H9 (cell line): ENCODE measurements around the gene EPO. TPM values are rescaled to one million over a fixed set of nuclear protein-coding genes. Genes with fewer than 3 reads are reported as not detected.

ENCODE experiments used
- DNase-seq: peaks from one replicate; pipeline ENCODE4 v3.0.0-alpha.2; 2017
- H2AFZ ChIP-seq: one replicate; pipeline ENCODE4 v1.6.1; 2013; ENCODE audit warnings: mild to moderate bottlenecking, low read length, control low read depth, moderate library complexity
- H2AK5ac ChIP-seq: 2 replicates; pipeline ENCODE4 v1.6.1; 2013; ENCODE audit warnings: low read length, control low read depth, mixed read lengths; ENCODE audit not compliant: insufficient read length
- H2BK120ac ChIP-seq: one replicate; pipeline ENCODE4 v1.6.1; 2013; ENCODE audit warnings: low read depth, mild to moderate bottlenecking, low read length, control low read depth, inconsistent platforms; ENCODE audit not compliant: poor library complexity, severe bottlenecking
- H2BK12ac ChIP-seq: 2 replicates; pipeline ENCODE4 v1.6.1; 2013; ENCODE audit warnings: low read length, control low read depth, mixed read lengths, low read depth; ENCODE audit not compliant: insufficient read length
- H2BK15ac ChIP-seq: 2 replicates; pipeline ENCODE4 v1.6.1; 2013; ENCODE audit warnings: low read depth, low read length, control low read depth
- H2BK20ac ChIP-seq: one replicate; pipeline ENCODE4 v1.6.1; 2013; ENCODE audit warnings: low read depth, mild to moderate bottlenecking, low read length, control low read depth, inconsistent platforms; ENCODE audit not compliant: poor library complexity, severe bottlenecking
- H2BK5ac ChIP-seq: 2 replicates; pipeline ENCODE4 v1.6.1; 2013; ENCODE audit warnings: low read length, control low read depth, mixed read lengths; ENCODE audit not compliant: insufficient read length
- H3K14ac ChIP-seq: 2 replicates; pipeline ENCODE4 v1.6.1; 2013; ENCODE audit warnings: low read length, control low read depth; ENCODE audit not compliant: insufficient read depth
- H3K18ac ChIP-seq: 2 replicates; pipeline ENCODE4 v1.6.1; 2013; ENCODE audit warnings: low read depth, mild to moderate bottlenecking, mixed read lengths, low read length, control low read depth; ENCODE audit not compliant: insufficient read length
- H3K23ac ChIP-seq: 2 replicates; pipeline ENCODE4 v1.6.1; 2013; ENCODE audit warnings: low read length, control low read depth, mixed read lengths, low read depth; ENCODE audit not compliant: insufficient read length
- H3K23me2 ChIP-seq: 2 replicates; pipeline ENCODE4 v1.6.1; 2013; ENCODE audit warnings: low read depth, mild to moderate bottlenecking, mixed read lengths, low read length, control low read depth; ENCODE audit not compliant: insufficient read length, poor library complexity, severe bottlenecking
- H3K27ac ChIP-seq: 2 replicates; pipeline ENCODE4 v1.5.1; 2013; ENCODE audit warnings: low read length, control low read depth, mixed read lengths, low read depth; ENCODE audit not compliant: insufficient read length
- H3K27me3 ChIP-seq: 2 replicates; pipeline ENCODE4 v1.6.1; 2013; ENCODE audit warnings: low read length, control low read depth, inconsistent platforms; ENCODE audit not compliant: insufficient read depth
- H3K4ac ChIP-seq: 2 replicates; pipeline ENCODE4 v1.6.1; 2013; ENCODE audit warnings: low read depth, mild to moderate bottlenecking, control low read depth, inconsistent platforms, low read length, moderate library complexity
- H3K4me1 ChIP-seq: 2 replicates; pipeline ENCODE4 v1.6.1; 2013; ENCODE audit warnings: low read length, control low read depth, inconsistent platforms; ENCODE audit not compliant: insufficient read depth
- H3K4me2 ChIP-seq: 2 replicates; pipeline ENCODE4 v1.6.1; 2013; ENCODE audit warnings: low read length, control low read depth, mixed read lengths; ENCODE audit not compliant: insufficient read length, insufficient read depth
- H3K56ac ChIP-seq: 2 replicates; pipeline ENCODE4 v1.6.1; 2013; ENCODE audit warnings: low read depth, mild to moderate bottlenecking, mixed read lengths, low read length, control low read depth; ENCODE audit not compliant: insufficient read length
- H3K79me1 ChIP-seq: 2 replicates; pipeline ENCODE4 v1.6.1; 2013; ENCODE audit warnings: low read depth, mild to moderate bottlenecking, moderate library complexity, low read length, control low read depth, inconsistent platforms; ENCODE audit not compliant: insufficient read depth, poor library complexity, severe bottlenecking
- H3K79me2 ChIP-seq: 2 replicates; pipeline ENCODE4 v1.6.1; 2013; ENCODE audit warnings: low read length, control low read depth, inconsistent platforms; ENCODE audit not compliant: insufficient read depth
- H3K9ac ChIP-seq: 2 replicates; pipeline ENCODE4 v1.6.1; 2013; ENCODE audit warnings: low read length, control low read depth, mixed read lengths; ENCODE audit not compliant: insufficient read length; ENCODE audit errors: extremely low read depth
- H3K9me3 ChIP-seq: one replicate; pipeline ENCODE4 v1.6.1; 2013; ENCODE audit warnings: low read depth, low read length, inconsistent platforms; ENCODE audit not compliant: control insufficient read depth
- H3T11ph ChIP-seq: one replicate; pipeline ENCODE4 v1.6.1; 2013; ENCODE audit warnings: mild to moderate bottlenecking, low read length, control low read depth, inconsistent platforms
- H4K20me1 ChIP-seq: one replicate; pipeline ENCODE4 v1.6.1; 2013; ENCODE audit not compliant: control insufficient read depth, insufficient read length, insufficient read depth
- H4K5ac ChIP-seq: 2 replicates; pipeline ENCODE4 v1.6.1; 2013; ENCODE audit warnings: low read depth, mild to moderate bottlenecking, mixed read lengths, low read length, control low read depth; ENCODE audit not compliant: insufficient read length
- H4K8ac ChIP-seq: replicated peaks from 2 replicates; pipeline ENCODE4 v1.6.1; 2013; ENCODE audit warnings: low read length, control low read depth, mixed read lengths, low read depth; ENCODE audit not compliant: insufficient read length
- H4K91ac ChIP-seq: 2 replicates; pipeline ENCODE4 v1.6.1; 2013; ENCODE audit warnings: low read depth, mild to moderate bottlenecking, moderate library complexity, mixed read lengths, low read length, control low read depth; ENCODE audit not compliant: insufficient read length
- H3K27ac Mint-ChIP-seq, 3 experiments: 2 replicates in 2 of 3; 3 replicates in 1 of 3; pipeline ENCODE4 v1.8.0; 2020 to 2021; ENCODE audit warnings: mixed read lengths in 3 of 3, mild to moderate bottlenecking in 1 of 3, moderate library complexity in 1 of 3
- H3K27me3 Mint-ChIP-seq: 2 replicates; pipeline ENCODE4 v1.8.0; 2021; ENCODE audit warnings: low read depth, mild to moderate bottlenecking, moderate library complexity, mixed read lengths
- H3K36me3 Mint-ChIP-seq, 3 experiments: 2 replicates in 2 of 3; 3 replicates in 1 of 3; pipeline ENCODE4 v1.8.0; 2020 to 2021; ENCODE audit warnings: low read depth in 3 of 3, mixed read lengths in 3 of 3; ENCODE audit not compliant: insufficient read depth in 1 of 3
- H3K4me1 Mint-ChIP-seq, 2 experiments: 2 replicates each; pipeline ENCODE4 v1.8.0; 2020; ENCODE audit warnings: mixed read lengths in 2 of 2
- H3K4me3 Mint-ChIP-seq, 2 experiments: 2 replicates in 1 of 2; 3 replicates in 1 of 2; pipeline ENCODE4 v1.8.0; 2020 to 2021; ENCODE audit warnings: mild to moderate bottlenecking in 2 of 2, mixed read lengths in 2 of 2, moderate library complexity in 1 of 2
- H3K9me3 Mint-ChIP-seq, 2 experiments: 2 replicates in 1 of 2; 3 replicates in 1 of 2; pipeline ENCODE4 v1.8.0; 2020; ENCODE audit warnings: mild to moderate bottlenecking in 2 of 2, mixed read lengths in 2 of 2, moderate library complexity in 1 of 2
- CTCF ChIP-seq: fragments of 200-600 bp; sonication (generic); conservative IDR thresholded peaks from 3 replicates; pipeline ENCODE4 v1.8.0; 2021; ENCODE audit warnings: antibody characterized with exemption, mild to moderate bottlenecking
- WGBS: extraction: QIAGEN DNeasy Blood & Tissue Kit; methylation state at CpG from one replicate; pipeline ENCODE4 v1.1.7; 2013; ENCODE audit warnings: missing lambda C conversion rate, low lambda C conversion rate, mixed read lengths; ENCODE audit not compliant: insufficient read length; ENCODE audit errors: extremely low coverage; 5-methylcytosine and 5-hydroxymethylcytosine counted together
- total RNA-seq: library from RNA; stranded (reverse); gene quantifications from 2 replicates; pipeline ENCODE4 v1.2.1, GENCODE V29; 2021

EPO gene
- total RNA-seq, 1 experiment from 2014 or later: 0.44 TPM

GRCh38 chr7:100728196-100728595 is 7.9 kb downstream of the EPO start:
- Histone ChIP-seq H2BK20ac (no peak overlapping the region), H2BK12ac (no peak overlapping the region), H2AFZ (no peak overlapping the region), H2BK5ac (no peak overlapping the region), H3K18ac (no peak overlapping the region), H3K56ac (no peak overlapping the region), H3K9me3 (no peaks in the 10 kb centered on the region), H3K27ac (no peak overlapping the region), H3K79me2 (no peaks in the 10 kb centered on the region), H3K4me1 (no peaks in the 10 kb centered on the region), H4K20me1 (no peaks in the 10 kb centered on the region), H3K14ac (no peak overlapping the region), H2BK15ac (no peak overlapping the region), H3K4me2 (no peak overlapping the region), H4K91ac (no peak overlapping the region), H4K8ac (no peak overlapping the region), H4K5ac (no peak overlapping the region), H3T11ph (no peak overlapping the region), H2BK120ac (no peak overlapping the region), H3K27me3 (no peaks in the 10 kb centered on the region), H3K4ac (no peak overlapping the region), H2AK5ac (no peak overlapping the region), H3K79me1 (no peaks in the 10 kb centered on the region), H3K23ac (no peak overlapping the region), H3K23me2 (no peaks in the 10 kb centered on the region), H3K9ac (no peak overlapping the region)
- peaks cover 7 to 11% of the 10 kb centered on the region in 2 experiments for H3K4me1 Mint-ChIP-seq
- TF ChIP-seq CTCF: no peak
- no CpG with 5 or more reads among the region's 8 CpGs for WGBS
- no peaks in the 10 kb centered on the region for H3K36me3 Mint-ChIP-seq
- no peaks in the 10 kb centered on the region for H3K9me3 Mint-ChIP-seq
- no peak overlapping the region; a peak in 1 of 5 replicates for H3K4me3 Mint-ChIP-seq
- H3K27ac Mint-ChIP-seq: no peak overlapping the region
- no peak for DNase-seq
- H3K27me3 Mint-ChIP-seq: peaks cover 34% of the 10 kb centered on the region
